ENCODE measurements around the gene NEUROD2. TPM values are rescaled to one million over a fixed set of nuclear protein-coding genes. Genes with fewer than 3 reads are reported as not detected.

Gene NEUROD2
- total RNA-seq, 1 donor: under 0.01 TPM

GRCh38 chr17:39627712-39628516 lies 20.2 kb upstream of the NEUROD2 start:
- peaks cover 20% of the 10 kb centered on the region for H3K27me3 ChIP-seq (ENCODE audit: insufficient read depth, low read length)
- H3K4me1 ChIP-seq (ENCODE audit: insufficient read depth, low read length): peaks cover 29% of the 10 kb centered on the region
- H3K9me3 ChIP-seq (ENCODE audit: low read depth, low read length): no peaks in the 10 kb centered on the region
- no peak overlapping the region for H3K4me3 ChIP-seq (ENCODE audit: low read length)

GRCh38 chr17:39627047-39627711 lies 19.5 kb upstream of the NEUROD2 start:
- Histone ChIP-seq H3K4me1 (ENCODE audit: insufficient read depth, low read length) (peaks cover 31% of the 10 kb centered on the region), H3K4me3 (ENCODE audit: low read length) (no peak overlapping the region), H3K27me3 (ENCODE audit: insufficient read depth, low read length) (peaks cover 20% of the 10 kb centered on the region), H3K9me3 (ENCODE audit: low read depth, low read length) (no peaks in the 10 kb centered on the region)

GRCh38 chr17:39626171-39627046 lies 18.7 kb upstream of the NEUROD2 start, which contains the start of gene PPP1R1B:
Gene PPP1R1B (plus strand): TSS chr17:39626952. CDS start chr17:39627393, 441 bp downstream.
- peaks cover 20% of the 10 kb centered on the region for H3K27me3 ChIP-seq (ENCODE audit: insufficient read depth, low read length)
- H3K9me3 ChIP-seq (ENCODE audit: low read depth, low read length): no peaks in the 10 kb centered on the region
- no peak within 1 kb of the TSS for H3K4me3 ChIP-seq (ENCODE audit: low read length)
- peaks cover 34% of the 10 kb centered on the region for H3K4me1 ChIP-seq (ENCODE audit: insufficient read depth, low read length)

- H3K9me3 ChIP-seq (ENCODE audit: low read depth, low read length): no peaks in the 10 kb centered on the region
- H3K27me3 ChIP-seq (ENCODE audit: insufficient read depth, low read length): peaks cover 20% of the 10 kb centered on the region
- peaks cover 31% of the 10 kb centered on the region for H3K4me1 ChIP-seq (ENCODE audit: insufficient read depth, low read length)
- H3K4me3 ChIP-seq (ENCODE audit: low read length): no peak overlapping the region
Measured at GRCh38 chr17:39625198-39625785, 17.6 kb upstream of the NEUROD2 start.

- Histone ChIP-seq H3K4me3 (ENCODE audit: low read length) (no peak overlapping the region), H3K27me3 (ENCODE audit: insufficient read depth, low read length) (peaks cover 20% of the 10 kb centered on the region), H3K4me1 (ENCODE audit: insufficient read depth, low read length) (peaks cover 22% of the 10 kb centered on the region), H3K9me3 (ENCODE audit: low read depth, low read length) (no peaks in the 10 kb centered on the region)
Measured at GRCh38 chr17:39624313-39624712, 16.6 kb upstream of the NEUROD2 start.

GRCh38 chr17:39623356-39623950 lies 15.7 kb upstream of the NEUROD2 start:
- Histone ChIP-seq H3K4me1 (ENCODE audit: insufficient read depth, low read length) (peaks cover 25% of the 10 kb centered on the region), H3K4me3 (ENCODE audit: low read length) (no peak overlapping the region), H3K27me3 (ENCODE audit: insufficient read depth, low read length) (peaks cover 24% of the 10 kb centered on the region)

GRCh38 chr17:39622380-39623006 lies 14.8 kb upstream of the NEUROD2 start:
- Histone ChIP-seq H3K4me1 (ENCODE audit: insufficient read depth, low read length) (peaks cover 30% of the 10 kb centered on the region), H3K4me3 (ENCODE audit: low read length) (no peak overlapping the region), H3K9me3 (ENCODE audit: low read depth, low read length) (no peaks in the 10 kb centered on the region), H3K27me3 (ENCODE audit: insufficient read depth, low read length) (peaks cover 19% of the 10 kb centered on the region)

More at GRCh38 chr17:39623356-39623950, 15.7 kb upstream of the NEUROD2 start:
- no peaks in the 10 kb centered on the region for H3K9me3 ChIP-seq (ENCODE audit: low read depth, low read length)

- Histone ChIP-seq H3K27me3 (ENCODE audit: insufficient read depth, low read length) (peaks cover 23% of the 10 kb centered on the region), H3K4me1 (ENCODE audit: insufficient read depth, low read length) (peaks cover 33% of the 10 kb centered on the region), H3K9me3 (ENCODE audit: low read depth, low read length) (no peaks in the 10 kb centered on the region), H3K4me3 (ENCODE audit: low read length) (no peak overlapping the region)
Measured at GRCh38 chr17:39621523-39622379, 14.0 kb upstream of the NEUROD2 start.

- H3K4me1 ChIP-seq (ENCODE audit: insufficient read depth, low read length): peaks cover 27% of the 10 kb centered on the region
- peaks cover 18% of the 10 kb centered on the region for H3K27me3 ChIP-seq (ENCODE audit: insufficient read depth, low read length)
- H3K4me3 ChIP-seq (ENCODE audit: low read length): no peak overlapping the region
- H3K9me3 ChIP-seq (ENCODE audit: low read depth, low read length): no peaks in the 10 kb centered on the region
Measured at GRCh38 chr17:39619786-39620101, 12.0 kb upstream of the NEUROD2 start.

GRCh38 chr17:39618956-39619785 lies 11.5 kb upstream of the NEUROD2 start:
- H3K4me1 ChIP-seq (ENCODE audit: insufficient read depth, low read length): peaks cover 27% of the 10 kb centered on the region
- no peaks in the 10 kb centered on the region for H3K9me3 ChIP-seq (ENCODE audit: low read depth, low read length)
- peaks cover 18% of the 10 kb centered on the region for H3K27me3 ChIP-seq (ENCODE audit: insufficient read depth, low read length)
- no peak overlapping the region for H3K4me3 ChIP-seq (ENCODE audit: low read length)

GRCh38 chr17:39618246-39618913 lies 10.7 kb upstream of the NEUROD2 start:
- peak overlapping the region; percentile 20 for H3K4me3 ChIP-seq (ENCODE audit: low read length)
- H3K27me3 ChIP-seq (ENCODE audit: insufficient read depth, low read length): peaks cover 18% of the 10 kb centered on the region
- no peaks in the 10 kb centered on the region for H3K9me3 ChIP-seq (ENCODE audit: low read depth, low read length)
- H3K4me1 ChIP-seq (ENCODE audit: insufficient read depth, low read length): peaks cover 23% of the 10 kb centered on the region

Data from mononuclear cell (primary cell).